NB4 (cell line): ENCODE measurements around the gene FBXO7.
A peak's percentile ranks its signal among the peaks of the same experiment; 100 is the strongest.

Experiments
- DNase-seq: peaks from one replicate; pipeline ENCODE4 v3.0.0; 2010; ENCODE audit warnings: low read depth
- H3K4me3 ChIP-seq: one replicate; pipeline ENCODE4 v1.5.1; 2011; ENCODE audit warnings: mild to moderate bottlenecking, low read depth, low read length, moderate library complexity
- CTCF ChIP-seq: IDR thresholded peaks from one replicate; pipeline ENCODE4 v1.5.1; 2012; ENCODE audit warnings: low read depth, low read length
- MAX ChIP-seq: IDR thresholded peaks from 2 replicates; pipeline ENCODE4 v1.6.1; 2011; ENCODE audit warnings: low read depth, low read length
- MYC ChIP-seq: IDR thresholded peaks from 2 replicates; pipeline ENCODE4 v1.6.1; 2011; ENCODE audit warnings: low read depth, low read length
- POLR2A ChIP-seq: IDR thresholded peaks from 2 replicates; pipeline ENCODE4 v1.6.1; 2011; ENCODE audit warnings: mild to moderate bottlenecking; ENCODE audit not compliant: insufficient read length; ENCODE audit errors: extremely low read depth

FBXO7 gene

GRCh38 chr22:32518848-32519247 is 44.2 kb downstream of the FBXO7 start:
- DNase-seq: peak; percentile 30
- no peak overlapping the region for H3K4me3 ChIP-seq
- TF ChIP-seq MAX (no peak), POLR2A (no peak), CTCF (peak; percentile 57)

GRCh38 chr22:32520612-32521011 is 46.0 kb downstream of the FBXO7 start:
- DNase-seq: no peak
- no peak overlapping the region for H3K4me3 ChIP-seq
- TF ChIP-seq MYC: no peak
- TF ChIP-seq POLR2A: no peak
- no peak for TF ChIP-seq MAX
- no peak for TF ChIP-seq CTCF

DNA sequence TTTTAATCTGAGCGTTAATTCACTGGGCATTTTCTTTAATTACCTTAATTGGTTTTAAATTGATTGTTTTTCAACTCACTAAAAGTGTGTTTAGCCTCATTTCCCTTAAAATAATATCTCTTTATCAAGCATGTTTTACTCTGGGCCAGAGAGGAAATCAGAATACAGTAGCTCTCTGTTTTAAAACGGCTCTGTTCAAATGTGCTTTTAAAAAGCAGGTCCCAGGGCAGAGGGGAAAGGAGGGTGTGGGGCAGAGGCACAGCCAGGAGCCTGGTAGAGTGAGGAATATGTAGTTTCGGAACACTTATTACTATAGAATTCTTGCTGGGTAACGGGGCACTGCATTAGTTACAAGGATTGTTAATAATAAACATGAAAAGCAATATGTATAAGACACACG is 47.6 kb downstream of the FBXO7 start:
- no peak for DNase-seq
- H3K4me3 ChIP-seq: no peak overlapping the region
- TF ChIP-seq MYC: no peak
- TF ChIP-seq POLR2A: no peak
- no peak for TF ChIP-seq CTCF
- TF ChIP-seq MAX: no peak

- no peak for TF ChIP-seq MYC
- H3K4me3 ChIP-seq: no peak overlapping the region
- no peak for DNase-seq
These were observed 53.1 kb downstream of the FBXO7 start for GRCh38 chr22:32527756-32528155.

GRCh38 chr22:32528316-32528715 is 53.7 kb downstream of the FBXO7 start:
- DNase-seq: no peak
- H3K4me3 ChIP-seq: no peak overlapping the region
- TF ChIP-seq MAX: no peak
- TF ChIP-seq POLR2A: no peak
- TF ChIP-seq MYC: no peak
- no peak for TF ChIP-seq CTCF

DNA sequence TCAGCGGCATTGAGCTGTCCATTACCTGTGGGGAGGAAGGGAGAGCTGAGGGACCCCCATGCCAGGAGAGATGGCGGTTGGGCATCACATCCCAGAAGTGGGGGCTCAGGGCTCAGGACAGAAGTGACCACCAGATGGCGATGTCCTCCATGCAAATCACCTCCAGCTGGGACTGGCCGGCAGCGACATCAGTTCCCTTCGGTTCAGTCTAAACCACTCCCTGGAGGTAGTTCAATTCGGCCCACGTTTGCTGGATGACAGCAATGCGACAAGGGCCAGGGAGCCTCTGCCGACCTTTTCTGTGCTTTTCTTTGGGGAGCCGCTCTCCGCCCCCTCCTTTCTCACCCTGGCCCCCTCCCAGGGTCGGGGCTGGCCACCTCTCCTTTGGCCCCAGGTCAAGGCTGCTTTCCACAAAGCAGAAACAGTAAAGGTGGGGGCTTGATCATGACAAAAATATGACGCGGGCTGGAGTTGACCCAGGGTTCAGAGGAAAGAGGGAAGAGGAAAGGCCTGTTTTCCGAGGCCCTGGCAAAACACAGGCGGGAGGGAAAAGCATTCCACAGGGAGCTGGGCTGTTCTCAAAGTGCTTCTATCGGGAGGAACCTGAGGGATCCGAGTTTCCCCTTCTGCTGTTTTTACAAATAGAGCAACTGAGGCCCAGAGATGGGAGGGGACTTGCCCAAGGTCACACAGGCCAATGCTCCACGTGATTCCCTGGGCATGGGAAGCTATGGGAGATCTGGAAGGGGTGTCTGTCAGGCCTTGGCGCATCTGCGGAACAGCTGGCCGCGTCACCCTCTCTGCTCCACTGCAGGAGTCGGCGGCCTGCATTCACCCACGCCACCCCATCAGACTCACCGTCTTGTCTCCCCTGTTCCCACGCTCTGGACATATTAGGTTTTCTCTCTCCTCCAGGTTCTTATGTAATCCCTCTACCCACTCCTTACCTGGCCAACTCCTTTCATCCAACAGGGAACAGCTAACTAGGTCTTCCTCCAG is 54.7 kb downstream of the FBXO7 start:
- no peak overlapping the region for H3K4me3 ChIP-seq
- TF ChIP-seq CTCF (peak; percentile 74), MYC (no peak)
- peak; percentile 82 for DNase-seq
